Calu3 (cell line): ENCODE data around the gene BDKRB2. TPM values are rescaled to one million over a fixed set of nuclear protein-coding genes. Genes with fewer than 3 reads are reported as not detected.

Experiments used
- BruUV-seq: library from RNA; stranded (reverse); fragments of 400-500 nt; replicated peaks from 2 replicates; lab custom pipeline; 2021; lab: Mats Ljungman, UMichigan
- CTCF ChIA-PET: fragments of 300-600 bp; sonication (Branson Sonifier 250); formaldehyde crosslinking; loops from one replicate; lab custom pipeline; 2022; ENCODE audit warnings: antibody characterized with exemption; lab: Charles Lee
- DNase-seq: peaks from one replicate; pipeline ENCODE4 v3.0.0; 2022
- H3K27ac Mint-ChIP-seq: one replicate; pipeline ENCODE4 v1.8.0; 2022; ENCODE audit warnings: mixed read lengths; ENCODE audit not compliant: unreplicated experiment
- H3K27me3 Mint-ChIP-seq: one replicate; pipeline ENCODE4 v1.8.0; 2022; ENCODE audit warnings: mixed read lengths; ENCODE audit not compliant: unreplicated experiment
- H3K36me3 Mint-ChIP-seq: one replicate; pipeline ENCODE4 v1.8.0; 2022; ENCODE audit warnings: mild to moderate bottlenecking, moderate library complexity, mixed read lengths; ENCODE audit not compliant: insufficient read depth, unreplicated experiment
- H3K4me1 Mint-ChIP-seq: one replicate; pipeline ENCODE4 v1.8.0; 2022; ENCODE audit warnings: mild to moderate bottlenecking, low read depth, mixed read lengths; ENCODE audit not compliant: unreplicated experiment
- H3K4me3 Mint-ChIP-seq: one replicate; pipeline ENCODE4 v1.8.0; 2022; ENCODE audit warnings: mild to moderate bottlenecking, low read depth, moderate library complexity, mixed read lengths; ENCODE audit not compliant: unreplicated experiment
- H3K9me3 Mint-ChIP-seq: one replicate; pipeline ENCODE4 v1.8.0; 2022; ENCODE audit warnings: low read depth, mixed read lengths; ENCODE audit not compliant: unreplicated experiment
- intact Hi-C: fragments of 100-400 bp; cut with micrococcal nuclease; formaldehyde crosslinking; loops from one replicate; pipeline ENCODE4 v1.10.0; 2022; ENCODE audit not compliant: unreplicated experiment
- total RNA-seq: library from RNA; stranded (reverse); gene quantifications from 2 replicates; pipeline ENCODE4 v1.2.3, GENCODE V29; 2022
- TF ChIP-seq, protein P1 (sequence below): fragments of 200-600 bp; IDR thresholded peaks from one replicate; pipeline ENCODE4 v1.8.0; 2022; ENCODE audit warnings: antibody characterized with exemption; ENCODE audit not compliant: unreplicated experiment

BDKRB2 gene
- total RNA-seq, 1 experiment from 2014 or later: 0.28 TPM

DNA sequence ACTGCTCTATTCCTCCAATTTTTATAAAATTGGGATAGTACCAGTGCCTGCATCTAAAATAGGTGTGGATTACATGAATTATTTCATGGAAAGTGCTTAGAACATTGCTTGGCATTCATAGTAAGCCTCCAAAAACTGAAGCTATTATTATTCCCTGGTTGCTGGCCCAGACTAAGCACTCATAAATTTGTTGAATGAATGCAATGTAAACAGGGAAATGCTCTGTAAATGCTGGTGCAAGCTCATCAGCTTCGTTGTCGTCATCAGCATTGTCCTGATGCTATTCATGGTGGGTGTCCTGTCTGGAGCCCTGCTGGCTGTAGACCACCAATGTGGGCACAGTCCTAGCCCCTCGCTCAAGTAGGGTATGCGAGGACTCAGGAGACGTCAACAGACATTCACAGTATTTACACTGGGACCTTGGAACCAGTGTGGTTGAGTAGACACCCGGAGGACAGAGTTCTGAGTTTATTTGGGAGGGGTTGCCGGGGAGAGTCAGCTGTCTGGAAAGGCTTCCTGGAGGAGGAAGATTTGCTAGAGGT lies 16.5 kb downstream of the BDKRB2 start:
- Mint-ChIP-seq H3K4me1 (no peaks in the 10 kb centered on the region), H3K27ac (no peak overlapping the region), H3K4me3 (no peak overlapping the region), H3K36me3 (no peaks in the 10 kb centered on the region), H3K27me3 (peaks cover 34% of the 10 kb centered on the region), H3K9me3 (no peaks in the 10 kb centered on the region)
- CTCF ChIA-PET: no interaction called here
- TF ChIP-seq, protein P1, sequence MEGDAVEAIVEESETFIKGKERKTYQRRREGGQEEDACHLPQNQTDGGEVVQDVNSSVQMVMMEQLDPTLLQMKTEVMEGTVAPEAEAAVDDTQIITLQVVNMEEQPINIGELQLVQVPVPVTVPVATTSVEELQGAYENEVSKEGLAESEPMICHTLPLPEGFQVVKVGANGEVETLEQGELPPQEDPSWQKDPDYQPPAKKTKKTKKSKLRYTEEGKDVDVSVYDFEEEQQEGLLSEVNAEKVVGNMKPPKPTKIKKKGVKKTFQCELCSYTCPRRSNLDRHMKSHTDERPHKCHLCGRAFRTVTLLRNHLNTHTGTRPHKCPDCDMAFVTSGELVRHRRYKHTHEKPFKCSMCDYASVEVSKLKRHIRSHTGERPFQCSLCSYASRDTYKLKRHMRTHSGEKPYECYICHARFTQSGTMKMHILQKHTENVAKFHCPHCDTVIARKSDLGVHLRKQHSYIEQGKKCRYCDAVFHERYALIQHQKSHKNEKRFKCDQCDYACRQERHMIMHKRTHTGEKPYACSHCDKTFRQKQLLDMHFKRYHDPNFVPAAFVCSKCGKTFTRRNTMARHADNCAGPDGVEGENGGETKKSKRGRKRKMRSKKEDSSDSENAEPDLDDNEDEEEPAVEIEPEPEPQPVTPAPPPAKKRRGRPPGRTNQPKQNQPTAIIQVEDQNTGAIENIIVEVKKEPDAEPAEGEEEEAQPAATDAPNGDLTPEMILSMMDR: no peak
- intact Hi-C loops: no loop called here
- no peak for DNase-seq
- BruUV-seq: no TSS peak

DNA sequence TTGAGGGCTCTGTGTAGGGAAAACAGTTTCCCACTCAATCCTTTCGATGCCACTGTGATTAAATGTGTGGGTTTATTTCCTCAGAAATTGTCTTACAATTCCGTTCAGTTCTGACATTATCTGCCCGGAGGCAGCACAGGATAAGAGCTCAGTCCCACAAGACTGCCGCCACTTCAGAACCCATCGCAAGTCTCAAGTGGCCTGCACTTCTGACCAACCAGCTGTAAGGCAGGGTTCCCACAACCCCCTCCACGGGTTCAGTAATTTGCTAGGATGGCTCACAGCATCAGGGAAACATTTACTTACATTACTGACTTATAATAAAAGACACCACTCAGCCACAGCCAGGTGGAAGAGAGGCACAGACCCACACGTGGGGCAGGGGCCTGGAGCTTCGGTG lies 17.2 kb downstream of the BDKRB2 start:
- CTCF ChIA-PET: no interaction called here
- no peak overlapping the region for H3K4me3 Mint-ChIP-seq
- H3K27ac Mint-ChIP-seq: no peak overlapping the region
- intact Hi-C loops: no loop called here
- H3K36me3 Mint-ChIP-seq: no peaks in the 10 kb centered on the region
- DNase-seq: no peak
- no TSS peak for BruUV-seq
- TF ChIP-seq, protein P1: no peak
- no peaks in the 10 kb centered on the region for H3K4me1 Mint-ChIP-seq
- no peaks in the 10 kb centered on the region for H3K9me3 Mint-ChIP-seq
- H3K27me3 Mint-ChIP-seq: peaks cover 32% of the 10 kb centered on the region

DNA sequence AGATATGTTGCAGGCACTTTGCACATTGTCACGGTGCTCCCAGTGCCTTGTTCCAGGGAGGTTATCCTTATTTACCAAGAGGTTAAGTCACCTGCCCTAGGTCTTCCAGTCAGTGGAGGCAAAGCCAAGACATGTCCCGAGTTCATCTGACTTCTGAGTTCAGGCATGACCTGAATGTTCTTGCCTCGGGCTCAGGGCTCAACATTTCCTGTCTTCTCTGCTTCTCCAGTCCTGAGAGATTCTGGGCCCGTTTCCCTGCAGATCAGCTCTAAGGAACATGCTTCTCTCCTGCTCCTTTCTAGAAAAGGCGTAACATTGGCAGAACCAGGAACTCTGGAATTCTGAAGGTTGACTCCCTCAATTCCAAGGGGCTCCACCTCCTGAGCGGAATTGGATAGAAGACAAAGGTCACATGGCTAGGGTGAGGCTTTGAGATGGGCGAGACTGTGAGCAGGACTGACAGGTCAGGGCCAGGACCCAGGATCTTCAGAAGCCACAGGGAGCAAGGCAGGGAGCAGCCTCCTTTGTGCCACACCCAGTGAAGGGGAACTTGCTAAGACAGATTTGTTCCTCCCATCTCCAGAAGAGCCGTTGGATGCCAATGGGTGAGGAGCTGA lies 19.9 kb downstream of the BDKRB2 start:
- no peaks in the 10 kb centered on the region for H3K9me3 Mint-ChIP-seq
- H3K27ac Mint-ChIP-seq: no peak overlapping the region
- no peak for DNase-seq
- no peaks in the 10 kb centered on the region for H3K4me1 Mint-ChIP-seq
- CTCF ChIA-PET: no interaction called here
- intact Hi-C loops: no loop called here
- peaks cover 38% of the 10 kb centered on the region for H3K27me3 Mint-ChIP-seq
- no peak overlapping the region for H3K4me3 Mint-ChIP-seq
- BruUV-seq: no TSS peak
- TF ChIP-seq, protein P1: no peak
- H3K36me3 Mint-ChIP-seq: no peaks in the 10 kb centered on the region

DNA sequence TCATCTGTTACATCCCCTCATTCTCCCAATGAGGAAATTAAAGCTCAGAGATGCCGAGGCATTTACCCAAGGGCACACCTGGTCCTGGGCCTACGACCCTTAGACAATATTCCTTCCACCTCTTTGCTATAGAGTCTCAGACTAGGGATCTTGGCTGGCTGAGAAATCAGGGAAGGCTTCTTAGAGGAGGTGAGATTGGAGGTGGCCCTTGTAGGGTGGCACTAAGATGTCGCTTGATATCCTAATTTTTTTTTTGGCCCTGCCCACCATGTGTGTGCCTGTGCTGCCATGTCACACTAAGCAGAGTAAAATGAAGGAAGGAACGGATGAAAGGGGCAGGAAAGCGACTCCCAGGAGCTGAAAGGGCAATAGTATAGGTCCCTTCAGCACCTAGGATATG lies 20.6 kb downstream of the BDKRB2 start:
- Mint-ChIP-seq H3K9me3 (no peaks in the 10 kb centered on the region), H3K4me3 (no peak overlapping the region), H3K4me1 (no peaks in the 10 kb centered on the region), H3K27me3 (peaks cover 32% of the 10 kb centered on the region), H3K36me3 (no peaks in the 10 kb centered on the region), H3K27ac (no peak overlapping the region)
- CTCF ChIA-PET: no interaction called here
- no peak for DNase-seq
- TF ChIP-seq, protein P1: no peak
- BruUV-seq: no TSS peak
- intact Hi-C loops: no loop called here
